AG09309 (cell line): Measurements from ENCODE around the gene ADAM33.
A peak's percentile ranks its signal among the peaks of the same experiment; 100 is the strongest.

Experiments used
- DNase-seq: peaks from one replicate; pipeline ENCODE4 v3.0.0-alpha.2; 2010; ENCODE audit warnings: low read depth
- H3K4me3 ChIP-seq: 2 replicates; pipeline ENCODE4 v1.5.1; 2011; ENCODE audit warnings: mild to moderate bottlenecking, low read depth, low read length, moderate library complexity; ENCODE audit not compliant: control insufficient read depth
- CTCF ChIP-seq: IDR thresholded peaks from 2 replicates; pipeline ENCODE4 v1.5.1; 2011; ENCODE audit warnings: mild to moderate bottlenecking, low read depth, low read length, inconsistent platforms; ENCODE audit not compliant: insufficient read depth, control insufficient read depth; ENCODE audit errors: missing control alignments

Gene ADAM33

GRCh38 chr20:3719046-3719445 is 37.2 kb upstream of the ADAM33 start:
- no peak for DNase-seq
- TF ChIP-seq CTCF, result no peak
- no peak overlapping the region for H3K4me3 ChIP-seq

- no peak overlapping the region for H3K4me3 ChIP-seq
- no peak for DNase-seq
- TF ChIP-seq CTCF, result peak; percentile 86
Measured at GRCh38 chr20:3716195-3716834, 34.5 kb upstream of the ADAM33 start.

- H3K4me3 ChIP-seq, result no peak overlapping the region
- TF ChIP-seq CTCF, result no peak
- no peak for DNase-seq
Measured at GRCh38 chr20:3714092-3714491, 32.3 kb upstream of the ADAM33 start.

- TF ChIP-seq CTCF, result no peak
- DNase-seq, result no peak
- H3K4me3 ChIP-seq, result no peak within 1 kb of the TSS
Measured at GRCh38 chr20:3712279-3712873, 30.6 kb upstream of the ADAM33 start, which contains the start of gene SIGLEC1. TSS of gene SIGLEC1 (minus strand) at chr20:3712600. CDS start at chr20:3707128, 5,472 bp downstream.

GRCh38 chr20:3711484-3711941 is 29.7 kb upstream of the ADAM33 start:
- TF ChIP-seq CTCF, result peak; percentile 4
- no peak overlapping the region for H3K4me3 ChIP-seq
- no peak for DNase-seq

GRCh38 chr20:3710703-3711483 is 29.1 kb upstream of the ADAM33 start:
- TF ChIP-seq CTCF, result peak; percentile 98
- no peak overlapping the region for H3K4me3 ChIP-seq
- DNase-seq, result no peak
